Duodenal mucosa (tissue), 2 donors: Measurements from ENCODE around the gene UNC93B1.
"Not testable (repeated sequence)": the region's sequence is repeated elsewhere in the genome, so short reads cannot be mapped to it uniquely, and the experiment has no call there.

Experiments used
- H3K27ac ChIP-seq: one replicate; pipeline ENCODE4 v1.7.0; 2013; ENCODE audit warnings: low read depth, low read length
- H3K27me3 ChIP-seq, 2 donors: one replicate each; pipeline ENCODE4 v1.7.0; 2013; ENCODE audit warnings: low read length in 2 of 2, control low read depth in 1 of 2; ENCODE audit not compliant: insufficient read depth in 2 of 2, control insufficient read depth in 1 of 2
- H3K36me3 ChIP-seq, 2 donors: one replicate each; pipeline ENCODE4 v1.7.0; 2013; ENCODE audit warnings: low read length in 2 of 2, control low read depth in 1 of 2; ENCODE audit not compliant: insufficient read depth in 2 of 2, control insufficient read depth in 1 of 2
- H3K4me1 ChIP-seq, 2 donors: one replicate each; pipeline ENCODE4 v1.7.0; 2013; ENCODE audit warnings: low read length in 2 of 2, control low read depth in 1 of 2; ENCODE audit not compliant: insufficient read depth in 2 of 2, control insufficient read depth in 1 of 2
- H3K4me3 ChIP-seq, 2 donors: one replicate each; pipeline ENCODE4 v1.7.0; 2013; ENCODE audit warnings: low read length in 2 of 2, low read depth in 1 of 2
- H3K9ac ChIP-seq, 2 donors: one replicate each; pipeline ENCODE4 v1.7.0; 2013; ENCODE audit warnings: low read length in 2 of 2, low read depth in 1 of 2
- H3K9me3 ChIP-seq, 2 donors: one replicate each; pipeline ENCODE4 v1.7.0; 2013; ENCODE audit warnings: low read length in 2 of 2, control low read depth in 1 of 2; ENCODE audit not compliant: control insufficient read depth in 1 of 2

Gene UNC93B1

GRCh38 chr11:67998150-67999045 lies 5.5 kb downstream of the UNC93B1 start:
- Histone ChIP-seq H3K9ac (peak overlapping the region in 1 of 2 donors; percentile 66), H3K36me3 (peaks cover 0 to 6% of the 10 kb centered on the region in 2 donors), H3K27ac (no peak overlapping the region), H3K9me3 (no peaks in the 10 kb centered on the region), H3K4me3 (no peak overlapping the region), H3K4me1 (peaks cover 24 to 40% of the 10 kb centered on the region in 2 donors), H3K27me3 (no peaks in the 10 kb centered on the region)

- Histone ChIP-seq H3K4me3 (no peak overlapping the region), H3K9ac (peak overlapping the region in 1 of 2 donors; percentile 66), H3K36me3 (peaks cover 0 to 6% of the 10 kb centered on the region in 2 donors), H3K27me3 (no peaks in the 10 kb centered on the region), H3K27ac (no peak overlapping the region), H3K4me1 (peaks cover 19 to 32% of the 10 kb centered on the region in 2 donors), H3K9me3 (no peaks in the 10 kb centered on the region)
Observed at GRCh38 chr11:67997475-67997921, 6.4 kb downstream of the UNC93B1 start.

- Histone ChIP-seq H3K27ac (no peak overlapping the region), H3K4me3 (peak overlapping the region in 1 of 2 donors; percentile 54), H3K4me1 (peaks cover 17 to 27% of the 10 kb centered on the region in 2 donors), H3K9me3 (no peaks in the 10 kb centered on the region), H3K9ac (peak overlapping the region in 1 of 2 donors; percentile 66), H3K27me3 (no peaks in the 10 kb centered on the region), H3K36me3 (peaks cover 0 to 6% of the 10 kb centered on the region in 2 donors)
Observed at GRCh38 chr11:67996622-67997474, 7.0 kb downstream of the UNC93B1 start.

- Histone ChIP-seq H3K27ac (no peak overlapping the region), H3K36me3 (peaks cover 0 to 6% of the 10 kb centered on the region in 2 donors), H3K4me3 (no peak overlapping the region), H3K9me3 (no peaks in the 10 kb centered on the region), H3K27me3 (no peaks in the 10 kb centered on the region), H3K9ac (no peak overlapping the region), H3K4me1 (peaks cover 17 to 27% of the 10 kb centered on the region in 2 donors)
Observed at GRCh38 chr11:67996051-67996450, 7.8 kb downstream of the UNC93B1 start.

GRCh38 chr11:67995579-67995978 lies 8.3 kb downstream of the UNC93B1 start:
- H3K27me3 ChIP-seq, H3K4me3 ChIP-seq, H3K36me3 ChIP-seq, H3K27ac ChIP-seq, H3K9ac ChIP-seq, H3K9me3 ChIP-seq: not testable (repeated sequence)
- H3K4me1 ChIP-seq: peaks cover 17 to 27% of the 10 kb centered on the region in 2 donors

GRCh38 chr11:67995129-67995528 lies 8.8 kb downstream of the UNC93B1 start:
- H3K9ac ChIP-seq, H3K27me3 ChIP-seq, H3K9me3 ChIP-seq, H3K36me3 ChIP-seq, H3K27ac ChIP-seq, H3K4me3 ChIP-seq: not testable (repeated sequence)
- H3K4me1 ChIP-seq: peaks cover 17 to 27% of the 10 kb centered on the region in 2 donors

GRCh38 chr11:67994387-67994786 lies 9.5 kb downstream of the UNC93B1 start:
- H3K27me3 ChIP-seq, H3K36me3 ChIP-seq, H3K4me3 ChIP-seq, H3K27ac ChIP-seq, H3K9ac ChIP-seq, H3K9me3 ChIP-seq: not testable (repeated sequence)
- H3K4me1 ChIP-seq: peaks cover 17 to 27% of the 10 kb centered on the region in 2 donors

- H3K9ac ChIP-seq, H3K9me3 ChIP-seq, H3K4me3 ChIP-seq, H3K27ac ChIP-seq, H3K36me3 ChIP-seq, H3K27me3 ChIP-seq: not testable (repeated sequence)
- H3K4me1 ChIP-seq: peaks cover 17 to 22% of the 10 kb centered on the region in 2 donors
Observed at GRCh38 chr11:67993821-67994220, 10.1 kb downstream of the UNC93B1 start.

GRCh38 chr11:67991347-67992121 lies 12.4 kb downstream of the UNC93B1 start:
- H3K4me3 ChIP-seq, H3K9me3 ChIP-seq, H3K27me3 ChIP-seq, H3K27ac ChIP-seq, H3K4me1 ChIP-seq, H3K9ac ChIP-seq, H3K36me3 ChIP-seq: not testable (repeated sequence)
